H1 (cell line): ENCODE data around the gene TYRO3. TPM values are rescaled to one million over a fixed set of nuclear protein-coding genes. Genes with fewer than 3 reads are reported as not detected.

Experiments
- CBX5 ChIP-seq: fragments of 300-800, 300-1000 bp; sonication (generic); IDR thresholded peaks from 2 replicates; pipeline ENCODE4 v1.7.1; 2016; ENCODE audit warnings: antibody characterized with exemption, low read length, low read depth
- KDM1A ChIP-seq: fragments of 200-600, 300-600 bp; sonication (generic); IDR thresholded peaks from 2 replicates; pipeline ENCODE4 v1.7.1; 2016; ENCODE audit warnings: mild to moderate bottlenecking, low read length, borderline replicate concordance
- TAF7 ChIP-seq: optimal IDR thresholded peaks from 2 replicates; pipeline ENCODE3; 2011; ENCODE audit warnings: low read depth, mild to moderate bottlenecking, inconsistent platforms, low read length, moderate library complexity, borderline replicate concordance
- polyA plus RNA-seq, 7 experiments: library from polyadenylated mRNA; depleted of rRNA in 3 of 7; stranded (reverse) in 5 of 7; unstranded in 2 of 7; fragments of >200 nt in 5 of 7; fragments of 200-250 nt in 2 of 7; gene quantifications; 1 replicate in 5 of 7; 2 replicates in 1 of 7; 4 replicates in 1 of 7; pipeline versions ENCODE4 v1.2.1 to v1.2.3, GENCODE V29; 2011 to 2013; ENCODE audit warnings: missing spikeins in 2 of 7, mixed read lengths in 2 of 7
- total RNA-seq: library from RNA; stranded (reverse); fragmentation: NEBNext Ultra II Directional; extraction: Animal tissue kit (Norgen Biotek cat#: 25700); gene quantifications from 2 replicates; pipeline ENCODE4 v1.2.1, GENCODE V29; 2021

TYRO3 gene
- total and polyA plus RNA-seq, 2 of the 8 experiments (the other 6 are each of a cell fraction or from before 2014, with no cell fraction given), result 82.7 to 98.8 TPM

DNA sequence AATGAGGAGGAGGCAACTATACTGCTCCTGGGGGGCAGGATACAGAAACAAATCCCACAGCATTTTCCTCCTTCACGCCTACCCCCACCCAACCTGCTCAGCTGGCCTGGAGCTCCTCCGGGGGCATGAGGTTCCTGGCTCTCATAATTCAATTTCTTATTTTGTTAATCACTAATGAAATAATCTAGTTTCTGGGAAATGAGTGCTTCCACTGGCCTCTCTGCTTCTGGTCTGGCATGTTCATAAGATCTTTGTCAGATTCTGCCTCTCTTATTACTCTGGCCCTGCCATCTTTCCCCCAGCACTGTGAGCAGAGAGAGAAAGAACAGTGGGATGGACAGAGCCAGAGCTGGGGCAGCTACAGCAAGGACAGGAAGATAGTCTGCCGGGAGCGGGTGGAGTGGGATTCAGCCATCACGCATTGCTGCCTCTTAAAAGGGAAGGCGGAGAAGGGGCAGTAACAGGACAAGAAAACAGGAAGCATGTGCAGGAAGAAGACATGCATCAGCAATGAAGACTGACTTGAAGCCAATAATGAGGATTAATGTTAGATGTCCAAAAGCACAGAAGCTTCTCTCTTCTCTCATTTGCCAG lies 28.6 kb upstream of the TYRO3 start (continued):
- TF ChIP-seq CBX5 (no peak), KDM1A (no peak), TAF7 (no peak)
